HepG2 (cell line): Measurements from ENCODE around the gene SRSF2. TPM values are rescaled to one million over a fixed set of nuclear protein-coding genes. Genes with fewer than 3 reads are reported as not detected.

ENCODE experiments used
- AHR ChIP-seq: IDR thresholded peaks from 2 replicates; pipeline ENCODE4 v1.6.1; 2018; ENCODE audit warnings: missing genetic modification reagents, missing compliant biosample characterization
- BCL6 ChIP-seq: IDR thresholded peaks from 2 replicates; pipeline ENCODE4 v1.6.1; 2016; ENCODE audit warnings: missing genetic modification reagents, missing compliant biosample characterization
- EP300 ChIP-seq, 3 experiments: sonication (generic) in 1 of 3; formaldehyde crosslinking in 1 of 3; IDR thresholded peaks; 2 replicates each; pipeline versions ENCODE4 v1.5.1 to v1.6.1; 2011 to 2020; ENCODE audit warnings: low read depth in 2 of 3, low read length in 2 of 3, borderline replicate concordance in 1 of 3, improper control_type of control experiment in 1 of 3, mild to moderate bottlenecking in 1 of 3, missing genetic modification reagents in 1 of 3, moderate library complexity in 1 of 3
- JUND ChIP-seq: sonication (generic); formaldehyde crosslinking; IDR thresholded peaks from 2 replicates; pipeline ENCODE4 v1.8.0; 2022; ENCODE audit warnings: mild to moderate bottlenecking, missing genetic modification reagents
- KLF9 ChIP-seq: IDR thresholded peaks from 2 replicates; pipeline ENCODE4 v1.6.1; 2016; ENCODE audit warnings: low read depth
- SAP130 ChIP-seq: IDR thresholded peaks from 2 replicates; pipeline ENCODE4 v1.6.1; 2016; ENCODE audit warnings: low read depth
- TEF ChIP-seq: sonication (generic); formaldehyde crosslinking; IDR thresholded peaks from 2 replicates; pipeline ENCODE4 v1.5.0; 2020; ENCODE audit warnings: missing genetic modification reagents
- ZBTB4 ChIP-seq: sonication (generic); formaldehyde crosslinking; IDR thresholded peaks from 2 replicates; pipeline ENCODE4 v1.4.0; 2020; ENCODE audit warnings: missing genetic modification reagents, mild to moderate bottlenecking, borderline replicate concordance
- ZBTB43 ChIP-seq: sonication (generic); formaldehyde crosslinking; conservative IDR thresholded peaks from 2 replicates; pipeline ENCODE4 v1.4.0; 2020; ENCODE audit warnings: missing genetic modification reagents
- ZNF597 ChIP-seq: sonication (generic); formaldehyde crosslinking; IDR thresholded peaks from 2 replicates; pipeline ENCODE4 v1.5.0; 2020; ENCODE audit warnings: missing genetic modification reagents
- ZNF607 ChIP-seq: sonication (generic); formaldehyde crosslinking; IDR thresholded peaks from 2 replicates; pipeline ENCODE4 v1.5.1; 2020; ENCODE audit warnings: missing genetic modification reagents, mild to moderate bottlenecking, borderline replicate concordance
- polyA plus RNA-seq, 8 experiments: library from polyadenylated mRNA; depleted of rRNA in 3 of 8; stranded (reverse) in 7 of 8; unstranded in 1 of 8; fragments of >200 nt; fragmentation: Illumina TruSeq in 4 of 8; extraction: Trizol in 4 of 8; gene quantifications; 2 replicates each; pipeline versions ENCODE4 v1.2.1 to v1.2.3, GENCODE V29; 2011 to 2016; ENCODE audit warnings: low read depth in 4 of 8, missing spikeins in 1 of 8, mixed read lengths in 1 of 8; ENCODE audit not compliant: insufficient read depth in 1 of 8
- total RNA-seq, 5 experiments: library from RNA; depleted of rRNA; stranded (reverse); fragments of >200 nt; fragmentation: Illumina TruSeq; extraction: Trizol; gene quantifications; 2 replicates each; pipeline ENCODE4 v1.2.3, GENCODE V29; 2016; ENCODE audit warnings: low read depth in 1 of 5
- TF ChIP-seq, protein P1 (sequence below): sonication (generic); formaldehyde crosslinking; IDR thresholded peaks from 2 replicates; pipeline ENCODE4 v1.4.0; 2020; ENCODE audit warnings: mild to moderate bottlenecking, missing genetic modification reagents
- TF ChIP-seq, protein P2 (sequence below): sonication (generic); formaldehyde crosslinking; IDR thresholded peaks from 2 replicates; pipeline ENCODE4 v1.5.0; 2020; ENCODE audit warnings: mild to moderate bottlenecking, missing genetic modification reagents, borderline replicate concordance

The SRSF2 gene
- total and polyA plus RNA-seq, 2 of the 13 experiments (the other 11 are each of a cell fraction or from before 2014, with no cell fraction given), result 306 to 319 TPM

GRCh38 chr17:76737676-76738467 is 741 bp upstream of the SRSF2 start, which contains the start of gene MFSD11 (continued):
- TF ChIP-seq, protein P1, sequence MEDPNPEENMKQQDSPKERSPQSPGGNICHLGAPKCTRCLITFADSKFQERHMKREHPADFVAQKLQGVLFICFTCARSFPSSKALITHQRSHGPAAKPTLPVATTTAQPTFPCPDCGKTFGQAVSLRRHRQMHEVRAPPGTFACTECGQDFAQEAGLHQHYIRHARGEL (CRISPR knock-in tag), result no peak; the same call in 1 of the 2 replicates
- TF ChIP-seq ZBTB43 (CRISPR knock-in tag) (peak; percentile 23; the same call in 1 of the 2 replicates), SAP130 (CRISPR knock-in tag) (peak; percentile 94), ZNF607 (no peak; the same call in none of the 2 replicates), BCL6 (peak; percentile 15; the same call in 1 of the 2 replicates), ZNF597 (no peak), EP300 (IDR thresholded peaks at IDR 0.05; ENCODE audit: low read depth in 2 of 2, low read length in 2 of 2) (peak in 1 of 2 experiments; percentile 46; a peak in 2 of 4 replicates), EP300 (CRISPR knock-in tag; IDR thresholded peaks at IDR 0.05; ENCODE audit: borderline replicate concordance) (peak; percentile 49), JUND (CRISPR knock-in tag) (no peak; the same call in none of the 2 replicates), ZBTB4 (CRISPR knock-in tag) (no peak), KLF9 (CRISPR knock-in tag) (no peak; the same call in none of the 2 replicates), AHR (CRISPR knock-in tag) (peak; percentile 89; the same call in 1 of the 2 replicates), TEF (CRISPR knock-in tag) (no peak)
- TF ChIP-seq, protein P2, sequence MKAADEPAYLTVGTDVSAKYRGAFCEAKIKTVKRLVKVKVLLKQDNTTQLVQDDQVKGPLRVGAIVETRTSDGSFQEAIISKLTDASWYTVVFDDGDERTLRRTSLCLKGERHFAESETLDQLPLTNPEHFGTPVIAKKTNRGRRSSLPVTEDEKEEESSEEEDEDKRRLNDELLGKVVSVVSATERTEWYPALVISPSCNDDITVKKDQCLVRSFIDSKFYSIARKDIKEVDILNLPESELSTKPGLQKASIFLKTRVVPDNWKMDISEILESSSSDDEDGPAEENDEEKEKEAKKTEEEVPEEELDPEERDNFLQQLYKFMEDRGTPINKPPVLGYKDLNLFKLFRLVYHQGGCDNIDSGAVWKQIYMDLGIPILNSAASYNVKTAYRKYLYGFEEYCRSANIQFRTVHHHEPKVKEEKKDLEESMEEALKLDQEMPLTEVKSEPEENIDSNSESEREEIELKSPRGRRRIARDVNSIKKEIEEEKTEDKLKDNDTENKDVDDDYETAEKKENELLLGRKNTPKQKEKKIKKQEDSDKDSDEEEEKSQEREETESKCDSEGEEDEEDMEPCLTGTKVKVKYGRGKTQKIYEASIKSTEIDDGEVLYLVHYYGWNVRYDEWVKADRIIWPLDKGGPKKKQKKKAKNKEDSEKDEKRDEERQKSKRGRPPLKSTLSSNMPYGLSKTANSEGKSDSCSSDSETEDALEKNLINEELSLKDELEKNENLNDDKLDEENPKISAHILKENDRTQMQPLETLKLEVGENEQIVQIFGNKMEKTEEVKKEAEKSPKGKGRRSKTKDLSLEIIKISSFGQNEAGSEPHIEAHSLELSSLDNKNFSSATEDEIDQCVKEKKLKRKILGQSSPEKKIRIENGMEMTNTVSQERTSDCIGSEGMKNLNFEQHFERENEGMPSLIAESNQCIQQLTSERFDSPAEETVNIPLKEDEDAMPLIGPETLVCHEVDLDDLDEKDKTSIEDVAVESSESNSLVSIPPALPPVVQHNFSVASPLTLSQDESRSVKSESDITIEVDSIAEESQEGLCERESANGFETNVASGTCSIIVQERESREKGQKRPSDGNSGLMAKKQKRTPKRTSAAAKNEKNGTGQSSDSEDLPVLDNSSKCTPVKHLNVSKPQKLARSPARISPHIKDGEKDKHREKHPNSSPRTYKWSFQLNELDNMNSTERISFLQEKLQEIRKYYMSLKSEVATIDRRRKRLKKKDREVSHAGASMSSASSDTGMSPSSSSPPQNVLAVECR (CRISPR knock-in tag), result peak; percentile 92
